HG03457 (cell line): ENCODE data around the gene PIP4K2B.
A peak's percentile ranks its signal among the peaks of the same experiment; 100 is the strongest.

Source experiments
- ATAC-seq: cut with Tn5 transposase; IDR thresholded peaks from one replicate; pipeline ENCODE4 v1.9.1; 2021; ENCODE audit warnings: moderate number of reproducible peaks; ENCODE audit not compliant: unreplicated experiment

The PIP4K2B gene

DNA sequence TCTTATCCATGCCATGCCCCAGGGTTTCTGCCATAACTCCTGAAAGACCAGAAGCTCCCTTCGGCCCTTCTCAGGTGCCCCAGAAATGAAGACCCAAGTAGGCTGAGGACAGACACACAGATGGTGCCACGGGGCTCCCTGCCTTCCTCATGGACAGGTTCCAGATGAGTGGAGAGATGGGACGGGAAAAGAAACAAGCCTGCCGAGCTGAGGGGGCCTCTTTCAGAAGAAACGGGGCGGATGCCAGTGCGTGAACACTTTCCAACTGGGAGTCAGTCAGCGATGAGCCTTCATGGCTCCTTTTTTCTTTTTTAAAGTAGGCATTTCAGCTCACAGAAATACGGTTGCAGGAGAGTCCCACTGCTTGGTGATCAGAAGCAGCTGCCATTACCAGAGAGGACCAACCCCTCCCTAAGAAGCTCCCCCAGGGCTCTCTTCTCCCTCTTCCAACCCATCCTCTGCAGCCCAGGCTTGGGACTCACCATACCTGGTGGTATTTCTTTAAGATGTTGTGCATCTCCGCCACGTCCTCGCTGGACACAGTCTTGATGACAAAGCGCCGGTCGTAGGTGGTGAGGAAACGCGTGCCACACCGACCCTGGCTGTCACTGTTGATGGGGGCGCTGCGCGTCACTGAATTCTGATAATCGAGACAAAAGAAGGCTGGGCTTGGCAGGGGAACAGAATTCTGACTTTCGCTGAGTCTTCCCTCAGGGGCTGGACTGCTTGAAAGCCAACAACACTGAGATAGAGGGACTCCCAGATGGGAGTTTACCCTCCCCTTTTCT is 19.2 kb downstream of the PIP4K2B start:
- no peak for ATAC-seq

DNA sequence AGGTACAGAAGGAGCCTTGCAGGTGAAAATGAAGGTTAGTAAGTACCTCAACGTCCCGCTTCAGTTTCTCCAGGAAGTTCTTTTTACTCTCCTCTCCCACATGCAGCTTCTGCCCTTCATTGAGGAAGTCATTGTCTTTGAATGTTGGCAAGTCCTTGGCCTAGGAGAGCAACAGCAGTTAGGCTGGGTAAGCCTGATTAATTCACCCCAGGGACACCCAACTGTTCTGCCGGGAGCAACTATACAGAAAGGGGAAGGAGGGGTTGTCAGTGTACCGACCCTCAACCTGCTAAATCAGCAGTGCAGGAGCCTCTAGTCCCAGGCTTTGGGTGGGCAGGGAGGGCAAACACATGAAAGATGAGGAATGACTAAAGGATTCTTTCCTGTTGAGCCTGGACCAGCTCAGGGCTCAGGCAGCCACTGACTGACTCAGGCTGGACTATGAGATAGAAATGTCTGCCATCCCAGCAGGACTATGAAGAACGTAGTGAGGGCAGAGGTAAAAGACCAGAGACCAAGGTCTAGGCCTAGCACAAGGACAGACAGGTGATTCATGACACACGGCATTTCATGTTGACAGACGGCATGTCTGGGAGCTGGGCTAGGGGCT is 21.6 kb downstream of the PIP4K2B start:
- no peak for ATAC-seq

DNA sequence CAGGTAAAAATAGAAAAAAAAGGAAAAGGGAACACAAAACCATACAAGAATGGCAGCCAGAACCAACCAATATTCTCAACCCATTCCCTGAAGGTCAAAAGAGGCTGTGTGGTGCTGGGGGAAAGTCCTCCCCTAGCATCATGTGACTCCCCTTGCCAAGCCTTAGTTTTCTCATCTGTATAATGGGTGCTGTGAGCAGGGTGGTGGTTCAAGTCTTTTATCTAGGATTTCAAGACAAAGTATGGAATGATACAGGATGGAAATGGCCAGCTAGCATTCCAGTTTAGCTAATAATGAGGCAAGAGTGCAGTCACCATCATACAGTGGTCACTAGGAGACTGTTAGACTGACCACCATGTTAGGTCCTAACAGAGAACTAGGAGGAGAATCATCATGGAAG is 26.1 kb downstream of the PIP4K2B start:
- ATAC-seq, result no peak

DNA sequence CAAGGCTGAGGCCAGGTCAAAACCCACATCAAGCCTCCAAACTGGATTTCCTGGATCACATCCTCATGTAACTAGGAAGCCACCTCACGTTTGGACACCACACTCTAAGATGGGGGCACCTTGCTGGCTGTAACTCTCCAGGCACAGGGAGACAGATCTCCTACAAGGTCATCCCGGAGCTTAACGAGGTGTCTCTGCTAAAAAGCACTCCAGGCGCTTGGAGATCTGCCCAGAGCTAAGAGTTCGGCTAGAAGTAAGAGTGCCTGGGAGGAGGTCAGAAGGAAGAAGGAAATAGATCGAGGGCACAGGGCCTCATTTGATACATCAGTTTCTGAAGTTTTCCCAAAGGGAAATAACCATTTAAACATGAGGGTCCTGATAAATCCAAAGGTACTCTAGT is 30.9 kb downstream of the PIP4K2B start:
- no peak for ATAC-seq

DNA sequence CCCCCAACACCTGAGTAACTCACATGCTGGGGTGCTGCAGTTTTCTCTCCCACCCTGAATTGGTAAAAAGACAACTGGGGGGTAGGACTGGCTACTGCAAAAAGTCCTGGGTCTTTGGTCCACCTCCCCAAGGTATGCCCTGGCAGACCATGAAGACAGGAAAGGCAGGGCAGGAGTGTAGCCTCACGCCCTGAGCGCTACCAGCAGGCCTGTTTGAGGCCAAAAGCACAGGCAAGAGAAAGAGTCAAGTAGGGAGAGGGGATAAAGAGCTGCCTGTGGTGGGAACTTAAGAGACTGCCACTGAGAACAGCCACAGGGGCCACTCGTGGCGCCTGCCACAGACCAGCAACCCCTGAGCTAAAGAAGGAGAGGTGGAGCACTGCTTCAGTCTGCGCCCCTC is 33.0 kb downstream of the PIP4K2B start:
- no peak for ATAC-seq

DNA sequence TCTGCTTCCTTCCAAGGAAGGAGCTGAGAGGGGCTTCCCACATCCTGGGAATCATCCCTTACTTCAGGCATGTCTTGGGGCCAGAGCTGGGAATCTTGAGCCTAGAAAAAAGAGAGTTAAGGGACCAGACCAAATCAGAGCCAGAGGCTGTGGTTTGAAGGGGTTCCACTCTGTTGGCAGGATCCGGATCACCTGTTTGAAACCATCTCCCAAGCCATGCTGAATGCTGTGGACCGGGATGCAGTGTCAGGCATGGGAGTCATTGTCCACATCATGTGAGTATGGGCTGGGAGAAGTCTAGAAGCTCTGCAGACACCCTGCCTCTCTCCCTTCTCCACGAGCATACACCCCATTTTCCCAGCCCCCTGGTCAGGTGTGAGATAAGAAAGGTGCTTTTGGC is 37.1 kb downstream of the PIP4K2B start:
- no peak for ATAC-seq

DNA sequence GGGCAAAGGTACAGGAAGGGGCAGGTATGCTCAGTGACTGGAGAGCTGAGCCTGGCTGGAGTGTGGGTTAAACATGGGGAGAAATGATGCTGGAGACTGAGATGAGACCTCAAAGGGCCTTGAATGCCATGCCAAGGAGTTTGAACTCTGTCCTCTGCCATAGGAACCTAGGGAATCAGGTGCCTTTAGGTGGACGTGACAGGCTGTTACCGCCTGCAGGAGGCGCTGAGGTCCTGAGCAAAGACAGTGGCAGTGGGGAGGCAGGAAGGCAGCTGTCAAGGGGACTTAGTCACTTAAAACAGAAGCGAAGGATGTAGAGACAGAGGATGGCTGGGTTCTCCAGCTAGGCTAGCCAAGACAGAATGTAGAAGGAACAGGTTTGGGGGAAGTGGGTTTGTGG is 37.7 kb downstream of the PIP4K2B start:
- no peak for ATAC-seq

DNA sequence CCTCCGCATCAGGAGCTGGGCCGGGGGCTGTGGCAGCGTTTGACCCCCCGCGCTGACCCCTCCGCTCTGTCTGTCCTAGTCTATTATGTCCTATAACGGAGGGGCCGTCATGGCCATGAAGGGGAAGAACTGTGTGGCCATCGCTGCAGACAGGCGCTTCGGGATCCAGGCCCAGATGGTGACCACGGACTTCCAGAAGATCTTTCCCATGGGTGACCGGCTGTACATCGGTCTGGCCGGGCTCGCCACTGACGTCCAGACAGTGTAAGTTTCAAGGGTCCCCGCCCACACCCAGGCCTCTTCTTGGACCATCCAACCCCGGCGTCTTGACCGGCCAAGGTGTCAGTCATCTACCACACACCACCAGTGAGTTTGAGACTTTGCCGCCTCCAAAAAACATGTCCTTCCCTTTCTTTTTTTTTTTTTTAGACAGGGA is 46.3 kb downstream of the PIP4K2B start:
- ATAC-seq, result no peak

DNA sequence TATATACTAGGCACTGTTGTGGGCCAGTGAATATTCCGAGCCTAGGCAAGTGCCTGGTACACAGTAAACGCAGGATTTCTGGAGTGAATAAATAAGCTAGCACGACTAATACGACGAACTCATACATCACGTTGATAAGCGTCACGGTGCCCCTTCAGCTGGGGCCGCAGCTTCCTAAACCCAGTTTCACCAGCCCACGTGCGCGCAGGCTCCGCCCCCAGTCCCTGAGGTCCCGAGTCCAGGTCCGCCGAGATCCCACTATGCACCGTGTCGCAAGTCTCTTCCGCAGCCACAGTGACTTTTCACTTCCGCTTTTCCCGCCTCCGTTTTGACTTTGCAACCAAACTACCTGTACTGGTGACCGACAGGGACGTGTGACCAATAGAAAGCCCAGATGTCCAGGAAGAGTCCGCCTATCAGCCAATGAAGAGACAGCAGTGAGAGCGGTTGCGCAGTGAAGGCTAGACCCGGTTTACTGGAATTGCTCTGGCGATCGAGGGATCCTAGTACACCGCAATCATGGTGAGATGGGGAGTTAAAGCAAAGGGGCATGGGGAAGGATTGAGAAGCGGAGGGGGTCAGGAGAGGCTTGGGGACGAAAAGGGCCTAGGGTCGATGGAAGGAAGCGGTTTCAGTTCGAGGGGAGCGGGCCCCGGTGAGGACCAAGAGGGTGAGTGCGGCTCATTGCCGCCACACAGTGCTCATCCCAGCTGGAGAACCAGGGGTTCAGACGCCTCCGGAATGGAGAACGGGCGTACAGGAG is 46.9 kb downstream of the PIP4K2B start, which contains the start of gene PSMB3:
Gene PSMB3 (plus strand): TSS at position 434 of the 763 bp plus-strand sequence. CDS start 86 bp downstream, at position 520.
- ATAC-seq, result peak; percentile 54

DNA sequence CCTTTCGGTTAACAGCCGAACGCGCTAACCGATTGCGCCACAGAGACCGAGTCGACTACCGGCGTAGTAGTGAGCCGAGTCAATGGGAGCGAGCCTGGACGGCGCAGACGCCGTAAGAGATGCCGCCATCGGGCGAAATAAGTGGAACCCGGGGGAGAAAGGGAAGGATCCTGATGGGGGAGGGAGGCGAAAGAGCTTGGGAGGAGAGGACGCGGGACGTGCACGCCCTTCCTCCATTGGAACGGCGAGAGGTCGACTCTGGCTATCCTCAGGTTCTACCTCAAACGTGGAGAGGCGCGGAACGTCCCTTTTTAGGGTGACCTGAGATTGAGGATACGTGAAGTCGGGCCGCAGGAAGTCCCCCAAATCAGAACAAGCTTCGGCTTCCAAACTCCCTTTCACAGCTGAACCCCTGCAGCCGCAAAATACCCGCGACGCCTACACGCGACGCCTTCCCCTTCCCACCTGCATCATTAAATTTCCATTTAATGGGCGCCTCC is 47.5 kb downstream of the PIP4K2B start:
- ATAC-seq, result peak; percentile 26

DNA sequence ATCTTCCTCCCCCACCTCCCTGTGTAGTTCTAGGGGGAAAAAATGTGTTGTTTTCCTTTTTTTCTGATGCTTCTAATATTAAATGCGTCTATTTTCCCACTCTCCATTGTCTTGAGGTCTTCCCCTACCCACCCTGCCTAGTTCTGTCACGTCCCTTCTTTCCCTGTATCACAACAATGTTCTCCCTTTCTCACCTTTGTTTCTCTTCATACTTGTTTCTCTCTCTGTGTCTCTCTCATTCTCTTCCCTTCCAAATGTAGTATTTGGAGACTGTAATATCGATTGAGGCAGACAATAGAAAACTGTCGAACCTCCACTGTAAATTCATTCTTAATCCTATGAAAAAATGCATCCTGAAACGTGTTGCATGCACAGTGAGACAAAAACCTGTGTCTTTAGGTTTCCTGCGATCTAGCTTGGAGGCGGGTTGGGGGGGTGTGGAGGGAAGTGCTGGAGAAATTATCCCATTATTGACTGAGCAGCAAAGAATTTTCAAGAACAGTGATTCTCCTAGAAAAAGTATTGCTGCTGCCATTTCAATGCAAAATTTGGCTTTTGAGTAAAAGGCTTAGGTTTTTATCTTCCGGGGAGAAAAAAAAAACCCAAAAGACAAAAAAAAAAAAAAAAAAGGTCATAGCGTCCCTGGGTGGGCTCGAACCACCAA is 48.1 kb downstream of the PIP4K2B start:
- ATAC-seq, result no peak

DNA sequence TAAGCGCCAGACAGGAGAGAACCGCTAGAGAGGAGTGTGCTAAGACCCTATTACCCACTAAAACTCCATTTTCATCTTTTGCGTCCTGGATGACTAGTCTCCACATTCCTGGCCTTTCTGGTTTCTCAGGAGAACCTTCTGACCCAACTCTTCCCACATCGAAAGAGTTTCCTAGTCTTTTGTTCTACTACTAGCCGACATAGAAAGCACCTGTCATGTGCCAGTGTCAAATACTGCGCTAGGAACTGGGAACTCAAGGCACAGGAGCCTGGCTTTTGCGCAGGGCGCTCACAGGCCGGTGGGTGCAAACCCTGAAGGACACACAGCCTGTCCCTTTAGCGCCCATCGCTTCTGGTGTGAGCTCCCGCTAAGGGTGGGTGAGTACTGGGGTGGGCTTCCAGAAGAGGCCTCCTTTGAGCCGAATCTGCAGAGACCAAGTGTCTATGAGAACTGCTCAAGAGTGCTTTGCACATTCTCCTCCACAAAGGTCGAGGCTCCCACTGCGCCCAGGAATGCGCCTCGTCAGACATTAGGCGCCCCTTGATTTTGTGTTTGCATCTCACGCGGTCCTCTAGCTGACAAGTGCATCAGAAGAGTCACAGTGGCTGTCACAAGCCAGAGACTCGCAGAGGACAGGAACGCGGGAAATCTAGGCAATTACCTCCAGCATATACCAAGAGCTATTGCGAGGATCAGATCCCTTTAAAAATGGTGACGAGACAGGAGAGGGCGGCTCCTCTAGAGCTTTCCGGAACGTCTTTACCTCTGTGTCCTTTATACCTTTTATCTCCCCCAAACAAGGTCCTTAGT is 48.8 kb downstream of the PIP4K2B start:
- no peak for ATAC-seq

DNA sequence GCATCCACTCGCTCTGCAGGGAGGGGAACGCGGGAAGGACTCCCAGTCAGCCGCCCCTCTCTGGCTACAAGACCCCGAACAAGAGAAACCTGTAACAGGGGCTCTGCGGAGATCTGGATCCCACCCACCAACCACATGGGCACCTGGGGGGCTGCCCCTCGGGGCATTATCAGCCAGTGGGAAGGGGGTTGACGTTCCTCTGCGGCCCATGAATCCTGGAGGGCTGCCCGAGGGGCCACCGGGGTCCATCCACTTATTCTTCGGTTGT is 49.4 kb downstream of the PIP4K2B start:
- ATAC-seq, result no peak

DNA sequence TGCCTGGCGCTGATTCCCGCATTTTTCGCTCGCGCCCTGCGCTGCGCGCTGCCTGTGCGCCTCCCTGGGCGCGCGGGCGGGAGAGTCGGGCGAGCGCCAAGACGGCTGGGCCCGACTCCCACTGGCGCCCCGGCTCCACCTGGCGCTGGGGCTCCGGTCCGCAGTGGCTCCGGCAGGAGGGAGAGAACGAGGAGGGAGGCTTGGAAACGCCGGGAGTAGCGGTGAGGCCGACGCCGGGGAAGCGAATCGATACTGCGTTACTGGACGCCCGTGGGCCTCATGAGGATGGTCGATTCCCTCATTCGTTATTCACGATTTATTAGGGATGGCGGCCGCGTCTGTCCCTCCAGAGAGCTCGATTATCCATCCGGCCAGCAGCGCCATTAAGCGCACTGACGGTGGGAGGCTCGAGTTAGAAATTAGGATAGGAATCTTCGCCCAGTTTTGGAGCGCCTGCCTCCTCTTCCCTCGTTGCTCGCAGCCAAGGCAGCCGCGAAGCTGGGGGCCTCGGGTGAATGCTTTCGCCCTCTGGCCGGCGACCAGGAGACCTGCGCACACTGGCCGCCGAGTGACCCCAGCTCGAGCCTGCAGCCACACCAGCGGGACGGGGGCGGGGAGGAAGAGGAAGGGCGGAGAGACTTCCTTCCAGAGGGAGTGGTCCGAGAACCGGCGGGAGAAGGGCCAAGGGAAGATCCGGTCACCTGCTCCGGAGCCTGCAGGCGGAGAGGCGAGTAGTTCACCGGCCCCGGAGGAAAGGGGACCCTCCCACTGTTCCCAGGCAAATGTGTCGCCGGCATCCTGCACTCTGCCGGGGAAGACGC is 49.9 kb downstream of the PIP4K2B start:
- ATAC-seq, result no peak

DNA sequence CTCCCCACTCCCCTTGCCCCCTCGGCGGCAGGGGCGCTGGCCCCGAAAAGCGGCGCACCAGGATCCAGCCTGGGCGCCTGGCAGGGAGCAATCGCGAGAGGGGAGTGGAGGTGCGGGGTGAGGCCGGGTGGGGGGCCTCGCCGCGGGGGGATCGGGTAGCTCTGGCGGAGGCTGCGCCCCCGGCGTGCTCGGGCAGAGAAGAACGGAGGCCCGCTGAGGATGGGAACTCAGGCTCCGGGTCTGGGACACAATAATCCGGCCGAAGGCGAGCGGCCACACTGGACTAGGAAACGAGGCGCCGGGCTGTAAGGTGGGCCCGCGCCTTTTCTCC is 50.5 kb downstream of the PIP4K2B start:
- no peak for ATAC-seq

DNA sequence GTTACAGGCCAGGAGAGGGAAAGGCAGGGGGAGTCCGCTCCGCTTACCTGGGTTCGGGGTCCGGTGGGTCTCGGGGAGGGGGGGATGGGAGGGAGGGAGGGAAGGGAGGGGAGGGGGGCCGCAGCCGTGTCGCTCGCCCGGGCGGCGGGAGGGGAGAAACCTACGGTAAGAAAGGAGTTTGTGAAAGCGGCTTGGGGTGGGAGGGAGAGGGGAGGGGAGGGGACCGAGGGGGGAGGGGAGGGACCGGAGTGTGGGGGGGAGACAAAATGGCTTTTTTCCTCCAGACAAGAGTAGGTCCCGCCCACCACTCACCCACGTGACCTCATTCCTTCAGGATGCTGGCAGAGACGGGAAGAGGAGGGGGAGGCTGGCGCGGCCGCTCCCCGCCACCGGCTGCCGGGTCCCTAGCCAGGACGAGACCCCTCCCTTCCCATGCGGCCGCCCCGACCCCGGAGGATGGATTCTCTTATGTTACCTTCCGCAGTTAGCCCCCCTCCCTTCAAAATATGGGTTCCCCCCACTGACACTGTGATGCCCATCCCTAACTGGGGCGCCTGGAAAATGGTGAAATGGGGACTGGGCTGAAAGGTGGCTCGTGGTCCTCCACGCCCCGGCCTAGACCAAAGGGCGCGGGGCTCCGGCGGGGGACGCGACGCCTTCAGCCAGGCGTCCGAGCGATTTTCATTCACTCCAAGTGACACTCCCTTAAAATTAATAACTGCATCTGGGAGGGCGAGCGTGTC is 51.0 kb downstream of the PIP4K2B start, which contains the start of gene PCGF2:
Gene PCGF2 (minus strand): TSS at position 188 of the 743 bp plus-strand sequence. CDS start 7,934 bp downstream, outside the sequence.
- ATAC-seq, result no peak

DNA sequence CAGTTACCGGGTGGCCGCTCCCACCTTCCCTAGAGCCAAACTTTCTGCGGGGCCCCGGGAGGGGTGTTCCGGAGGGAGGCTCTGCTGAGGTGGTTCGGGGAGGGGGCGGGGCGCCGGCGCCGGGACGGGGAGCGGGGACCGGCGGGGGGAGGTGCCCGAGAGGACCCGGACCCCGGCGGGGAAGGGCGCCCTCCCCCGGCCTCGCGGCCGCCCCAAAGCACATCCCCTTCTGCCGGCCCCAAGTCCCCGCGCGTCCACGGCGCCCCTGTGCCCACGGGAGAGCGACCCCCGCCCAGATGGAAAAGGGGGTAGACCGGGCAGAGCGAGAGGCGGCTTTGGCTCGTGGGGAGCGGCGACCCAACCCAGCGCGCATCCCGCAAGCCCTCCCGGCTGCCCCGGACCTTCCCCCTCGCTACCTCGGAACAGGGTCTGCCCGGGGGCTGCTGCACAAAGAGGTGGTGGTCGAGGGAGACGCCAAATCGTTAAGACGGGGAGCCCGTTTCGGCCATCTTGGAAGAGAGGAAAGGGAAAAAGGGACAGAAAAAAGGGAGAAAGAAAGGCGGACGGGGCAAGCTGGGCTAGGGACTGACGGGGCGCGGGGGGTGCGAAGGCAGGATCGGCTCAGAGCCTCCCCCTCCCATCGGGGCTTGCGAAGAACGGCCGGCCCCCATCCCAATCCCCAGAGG is 51.8 kb downstream of the PIP4K2B start:
- no peak for ATAC-seq

DNA sequence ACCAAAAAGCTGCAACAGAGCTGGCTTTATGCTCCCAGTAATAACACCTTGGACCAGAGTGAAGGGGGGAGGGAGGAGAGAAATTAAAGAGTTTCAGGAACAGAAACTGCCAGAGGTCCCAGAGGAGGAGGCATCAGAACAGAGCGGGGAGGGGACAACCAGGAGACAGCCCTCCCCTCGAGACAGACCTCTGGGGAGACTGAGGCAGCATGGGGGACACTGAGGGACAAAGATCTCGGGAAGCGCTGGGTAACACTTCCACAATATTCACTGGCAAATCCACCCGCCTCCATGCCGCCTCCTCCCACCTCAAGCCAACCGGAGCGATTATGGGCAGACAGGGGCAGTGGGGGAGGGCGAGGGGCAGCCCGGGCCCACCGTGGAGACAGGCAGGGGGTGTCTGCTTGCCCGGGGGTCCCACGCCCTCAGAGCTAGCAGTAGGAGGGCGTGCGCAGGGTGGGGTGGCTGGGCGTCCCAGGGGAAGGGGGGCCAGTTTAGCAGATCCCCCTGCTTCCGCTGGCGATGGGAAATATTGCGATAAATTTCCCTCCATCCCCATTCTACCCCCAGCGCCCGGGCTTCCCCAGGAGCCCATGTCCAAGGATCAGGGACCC is 52.4 kb downstream of the PIP4K2B start:
- ATAC-seq, result no peak
